H1 (cell line): ENCODE data around the gene GPATCH4. TPM values are rescaled to one million over a fixed set of nuclear protein-coding genes. Genes with fewer than 3 reads are reported as not detected.

ENCODE experiments used
- CTCF ChIA-PET: fragments of 300-600 bp; sonication (Branson Sonifier 250); formaldehyde crosslinking; loops from one replicate; lab custom pipeline; 2021; ENCODE audit not compliant: partially characterized antibody; lab: Charles Lee
- POLR2A ChIA-PET: fragments of 300-600 bp; sonication (Branson Sonifier 250); formaldehyde crosslinking; loops from one replicate; lab custom pipeline; 2021; ENCODE audit warnings: inconsistent platforms; ENCODE audit not compliant: partially characterized antibody; lab: Charles Lee
- DNase-seq, 2 experiments: peaks; one replicate each; pipeline versions ENCODE4 v3.0.0 to v3.0.0-alpha.2; 2010 to 2022; ENCODE audit warnings: low spot score in 2 of 2, low read depth in 1 of 2, mixed read lengths in 1 of 2
- FAIRE-seq: peaks from 2 replicates; lab custom pipeline; 2011; peaks lifted over from hg19 to GRCh38; lab: Jason Lieb, UNC
- H2AFZ ChIP-seq: 2 replicates; pipeline ENCODE4 v1.8.1; 2012; ENCODE audit warnings: low read length, inconsistent platforms
- H2AK5ac ChIP-seq: 2 replicates; pipeline ENCODE4 v1.6.1; 2013; ENCODE audit warnings: low read depth, low read length
- H2BK120ac ChIP-seq: replicated peaks from 2 replicates; pipeline ENCODE3; 2013; ENCODE audit warnings: low read depth, low read length, inconsistent platforms
- H2BK12ac ChIP-seq: 2 replicates; pipeline ENCODE4 v1.6.1; 2013; ENCODE audit warnings: low read depth, low read length
- H2BK15ac ChIP-seq: 2 replicates; pipeline ENCODE4 v1.6.1; 2013; ENCODE audit warnings: low read length
- H2BK20ac ChIP-seq: 2 replicates; pipeline ENCODE4 v1.6.1; 2013; ENCODE audit warnings: low read length
- H2BK5ac ChIP-seq: 2 replicates; pipeline ENCODE4 v1.6.1; 2013; ENCODE audit warnings: low read depth, low read length
- H3K14ac ChIP-seq: 2 replicates; pipeline ENCODE4 v1.6.1; 2013; ENCODE audit warnings: inconsistent platforms; ENCODE audit not compliant: insufficient read length
- H3K18ac ChIP-seq: 2 replicates; pipeline ENCODE4 v1.6.1; 2013; ENCODE audit warnings: low read length; ENCODE audit errors: extremely low read depth
- H3K23ac ChIP-seq: 2 replicates; pipeline ENCODE4 v1.6.1; 2013; ENCODE audit warnings: inconsistent platforms; ENCODE audit not compliant: insufficient read length
- H3K23me2 ChIP-seq: 2 replicates; pipeline ENCODE4 v1.6.1; 2013; ENCODE audit warnings: low read depth, low read length
- H3K27ac ChIP-seq: 2 replicates; pipeline ENCODE4 v1.6.1; 2011; ENCODE audit warnings: low read depth, low read length, inconsistent platforms
- H3K27me3 ChIP-seq, 4 experiments: replicated peaks in 1 of 4; 1 replicate in 1 of 4; 2 replicates in 3 of 4; pipeline versions ENCODE4 v1.6.1 to v1.8.1; 2011 to 2013; ENCODE audit warnings: low read length in 3 of 4, mild to moderate bottlenecking in 3 of 4, inconsistent platforms in 2 of 4, mixed read lengths in 2 of 4, moderate library complexity in 1 of 4; ENCODE audit not compliant: control insufficient read depth in 3 of 4, insufficient read depth in 3 of 4; ENCODE audit errors: extremely low read depth in 1 of 4
- H3K36me3 ChIP-seq, 4 experiments: 2 replicates each; pipeline versions ENCODE4 v1.6.1 to v1.8.1; 2011 to 2013; ENCODE audit warnings: mild to moderate bottlenecking in 4 of 4, low read length in 3 of 4, moderate library complexity in 2 of 4, control low read depth in 1 of 4, inconsistent platforms in 1 of 4; ENCODE audit not compliant: insufficient read depth in 4 of 4, control insufficient read depth in 2 of 4
- H3K4ac ChIP-seq: replicated peaks from 2 replicates; pipeline ENCODE3; 2013; ENCODE audit warnings: low read length, low read depth, mixed read lengths, inconsistent platforms; ENCODE audit not compliant: insufficient read length
- H3K4me1 ChIP-seq, 4 experiments: replicated peaks in 1 of 4; 1 replicate in 1 of 4; 2 replicates in 3 of 4; pipeline versions ENCODE4 v1.6.1 to v1.8.1; 2011 to 2013; ENCODE audit warnings: low read length in 3 of 4, inconsistent platforms in 2 of 4, mixed read lengths in 1 of 4; ENCODE audit not compliant: insufficient read depth in 4 of 4, control insufficient read depth in 3 of 4
- H3K4me2 ChIP-seq, 2 experiments: 2 replicates each; pipeline versions ENCODE4 v1.6.1 to v1.8.1; 2011 to 2013; ENCODE audit warnings: low read depth in 2 of 2, low read length in 2 of 2, control low read depth in 1 of 2, inconsistent platforms in 1 of 2, mild to moderate bottlenecking in 1 of 2; ENCODE audit not compliant: insufficient read depth in 1 of 2
- H3K4me3 ChIP-seq, 4 experiments: fragments of 200-600, 300-600 bp in 1 of 4; sonication (generic), shearing (Covaris generic), sonication (Bioruptor Twin) in 1 of 4; 2 replicates each; pipeline versions ENCODE4 v1.5.1 to v1.8.1; 2011 to 2016; ENCODE audit warnings: low read length in 4 of 4, low read depth in 3 of 4, control low read depth in 2 of 4, inconsistent platforms in 2 of 4, mild to moderate bottlenecking in 2 of 4, mixed read lengths in 1 of 4, moderate library complexity in 1 of 4; ENCODE audit not compliant: insufficient read depth in 2 of 4; ENCODE audit errors: extremely low read depth in 1 of 4
- H3K56ac ChIP-seq: replicated peaks from 2 replicates; pipeline ENCODE3; 2013; ENCODE audit warnings: low read depth, mild to moderate bottlenecking, mixed read lengths, low read length, inconsistent platforms; ENCODE audit not compliant: insufficient read length
- H3K79me1 ChIP-seq: 2 replicates; pipeline ENCODE4 v1.6.1; 2013; ENCODE audit warnings: low read depth, low read length, control low read depth
- H3K79me2 ChIP-seq, 2 experiments: 2 replicates each; pipeline versions ENCODE4 v1.6.1 to v1.8.1; 2012 to 2013; ENCODE audit warnings: low read length in 2 of 2, mild to moderate bottlenecking in 2 of 2, inconsistent platforms in 1 of 2; ENCODE audit not compliant: insufficient read depth in 2 of 2, control insufficient read depth in 1 of 2
- H3K9ac ChIP-seq, 4 experiments: replicated peaks in 1 of 4; 1 replicate in 1 of 4; 2 replicates in 3 of 4; pipeline versions ENCODE4 v1.6.1 to v1.8.1; 2011 to 2013; ENCODE audit warnings: low read depth in 3 of 4, low read length in 3 of 4, control low read depth in 2 of 4, mild to moderate bottlenecking in 2 of 4, moderate library complexity in 2 of 4, inconsistent platforms in 1 of 4; ENCODE audit errors: extremely low read depth in 1 of 4
- H3K9me3 ChIP-seq, 2 experiments: 2 replicates each; pipeline versions ENCODE4 v1.6.1 to v1.8.1; 2012 to 2013; ENCODE audit warnings: mild to moderate bottlenecking in 2 of 2, moderate library complexity in 2 of 2, control low read depth in 1 of 2, inconsistent platforms in 1 of 2, low read depth in 1 of 2, low read length in 1 of 2, mixed read lengths in 1 of 2; ENCODE audit not compliant: insufficient read depth in 2 of 2
- H4K20me1 ChIP-seq, 2 experiments: replicated peaks in 1 of 2; 2 replicates each; pipeline versions ENCODE3 to v1.8.1; 2011 to 2013; ENCODE audit warnings: inconsistent platforms in 2 of 2, low read length in 2 of 2, mild to moderate bottlenecking in 1 of 2; ENCODE audit not compliant: insufficient read depth in 2 of 2, control insufficient read depth in 1 of 2
- H4K5ac ChIP-seq: 2 replicates; pipeline ENCODE4 v1.6.1; 2013; ENCODE audit warnings: low read length, low read depth, mixed read lengths, inconsistent platforms; ENCODE audit not compliant: insufficient read length
- H4K8ac ChIP-seq: 2 replicates; pipeline ENCODE4 v1.8.0; 2013; ENCODE audit warnings: mild to moderate bottlenecking, moderate library complexity, low read length, inconsistent platforms; ENCODE audit not compliant: insufficient read depth; ENCODE audit errors: extremely low read depth
- H4K91ac ChIP-seq: replicated peaks from 2 replicates; pipeline ENCODE3; 2013; ENCODE audit warnings: low read length, mixed read lengths, inconsistent platforms; ENCODE audit not compliant: insufficient read length
- BCL11A ChIP-seq, 2 experiments: IDR thresholded peaks; one replicate each; pipeline ENCODE4 v1.6.1; 2011; ENCODE audit warnings: low read depth in 2 of 2, low read length in 2 of 2, mild to moderate bottlenecking in 2 of 2
- CTBP2 ChIP-seq: IDR thresholded peaks from 2 replicates; pipeline ENCODE4 v1.7.0; 2011; ENCODE audit warnings: borderline replicate concordance, mild to moderate bottlenecking, moderate library complexity, mixed read lengths, low read length; ENCODE audit not compliant: insufficient read depth, insufficient read length
- FOSL1 ChIP-seq: IDR thresholded peaks from 2 replicates; pipeline ENCODE4 v1.6.1; 2011; ENCODE audit warnings: mild to moderate bottlenecking, low read depth, low read length, moderate library complexity; ENCODE audit not compliant: insufficient read depth
- KDM4A ChIP-seq: IDR thresholded peaks from one replicate; pipeline ENCODE4 v1.7.1; 2012; ENCODE audit warnings: low read depth, mild to moderate bottlenecking, moderate library complexity, low read length, inconsistent platforms; ENCODE audit not compliant: severe bottlenecking
- NANOG ChIP-seq: IDR thresholded peaks from 2 replicates; pipeline ENCODE4 v1.6.1; 2011; ENCODE audit warnings: low read length, low read depth, mild to moderate bottlenecking, inconsistent platforms; ENCODE audit not compliant: insufficient read depth, poor library complexity, severe bottlenecking
- SIX5 ChIP-seq: IDR thresholded peaks from 2 replicates; pipeline ENCODE4 v1.6.1; 2011; ENCODE audit warnings: mild to moderate bottlenecking, low read depth, low read length
- SP1 ChIP-seq: IDR thresholded peaks from 2 replicates; pipeline ENCODE4 v1.6.1; 2011; ENCODE audit warnings: low read depth, low read length
- SP2 ChIP-seq: IDR thresholded peaks from 2 replicates; pipeline ENCODE4 v1.6.1; 2012; ENCODE audit warnings: mild to moderate bottlenecking, low read length, inconsistent platforms
- TAF1 ChIP-seq: IDR thresholded peaks from 2 replicates; pipeline ENCODE4 v1.6.1; 2011; ENCODE audit warnings: mild to moderate bottlenecking, low read depth, low read length
- TBP ChIP-seq: IDR thresholded peaks from 2 replicates; pipeline ENCODE4 v1.6.1; 2011; ENCODE audit warnings: low read depth, low read length, improper control_type of control experiment
- WGBS, 2 experiments: shearing (Covaris generic) in 1 of 2; methylation state at CpG; one replicate each; pipeline versions ENCODE4 v1.1.6 to v1.1.7; 2013 to 2015; ENCODE audit warnings: low lambda C conversion rate in 2 of 2, mixed read lengths in 2 of 2, inconsistent platforms in 1 of 2, low coverage in 1 of 2, missing lambda C conversion rate in 1 of 2; ENCODE audit not compliant: insufficient replicate concordance in 2 of 2, insufficient coverage in 1 of 2, insufficient read length in 1 of 2; ENCODE audit errors: extremely low coverage in 1 of 2, missing lambda C conversion rate in 1 of 2; 5-methylcytosine and 5-hydroxymethylcytosine counted together
- polyA plus RNA-seq, 7 experiments: library from polyadenylated mRNA; depleted of rRNA in 3 of 7; stranded (reverse) in 5 of 7; unstranded in 2 of 7; fragments of >200 nt in 5 of 7; fragments of 200-250 nt in 2 of 7; gene quantifications; 1 replicate in 5 of 7; 2 replicates in 1 of 7; 4 replicates in 1 of 7; pipeline versions ENCODE4 v1.2.1 to v1.2.3, GENCODE V29; 2011 to 2013; ENCODE audit warnings: missing spikeins in 2 of 7, mixed read lengths in 2 of 7
- total RNA-seq: library from RNA; stranded (reverse); fragmentation: NEBNext Ultra II Directional; extraction: Animal tissue kit (Norgen Biotek cat#: 25700); gene quantifications from 2 replicates; pipeline ENCODE4 v1.2.1, GENCODE V29; 2021
- TF ChIP-seq, protein P1 (sequence below): IDR thresholded peaks from 2 replicates; pipeline ENCODE4 v1.6.1; 2012; ENCODE audit warnings: low read length, inconsistent platforms

Gene GPATCH4
- total and polyA plus RNA-seq, 2 of the 8 experiments (the other 6 are each of a cell fraction or from before 2014, with no cell fraction given) = 20.5 to 47.9 TPM

DNA sequence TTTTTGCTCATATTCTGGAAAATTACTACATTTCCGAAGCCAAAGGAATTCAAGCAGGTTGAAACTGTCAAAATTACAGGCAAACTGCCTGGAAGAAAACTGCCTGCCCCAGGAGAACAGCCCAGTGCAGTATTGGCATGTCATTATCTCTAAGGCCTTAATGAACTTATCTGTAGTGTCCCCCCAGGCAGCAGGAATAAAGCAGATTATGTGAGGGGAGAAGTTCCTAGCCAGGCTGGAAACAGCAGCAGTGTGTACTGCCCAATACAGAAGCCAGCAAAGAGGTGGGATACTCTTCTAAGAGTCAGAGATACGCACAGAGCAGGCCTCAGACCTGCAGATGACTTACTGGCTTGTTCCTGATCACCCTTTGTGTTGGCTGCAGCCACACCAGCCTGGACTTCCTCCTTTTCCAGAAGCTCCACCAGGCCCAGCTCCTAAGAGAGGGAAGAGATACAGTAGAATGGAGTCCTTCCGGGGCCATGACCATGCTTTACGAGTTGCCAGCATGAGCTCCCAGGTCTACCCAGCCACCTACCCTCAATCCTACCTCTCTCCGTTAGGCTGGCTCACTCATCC is 40.6 kb downstream of the GPATCH4 start:
- peaks cover 13 to 28% (median 24%) of the 10 kb centered on the region in 4 experiments; a peak in 7 of 8 replicates for H3K36me3 ChIP-seq
- H3K14ac ChIP-seq = no peak overlapping the region
- DNase-seq (no peak), FAIRE-seq (no peak)
- ChIA-PET CTCF (interaction anchor here (0.6 to 2.0 kb wide), 3 partner anchors 11 to 59 kb away, joined by 3 to 7 read pairs (median 4); no protein-coding TSS in a partner anchor), POLR2A (interaction anchor here (1.5 to 1.8 kb wide), 2 partner anchors 11 to 23 kb away, joined by 3 to 4 read pairs; no protein-coding TSS in a partner anchor)
- H3K4ac ChIP-seq = no peak overlapping the region
- 70% methylated on average over 5 of the region's 5 CpGs; no CpG with 5 or more reads in 1 of the 2 experiments for WGBS, 2 experiments
- no peaks in the 10 kb centered on the region for H3K9me3 ChIP-seq
- H2BK5ac ChIP-seq = no peak overlapping the region
- H3K9ac ChIP-seq = no peak overlapping the region
- no peak overlapping the region for H3K18ac ChIP-seq
- H3K4me1 ChIP-seq = no peaks in the 10 kb centered on the region
- no peak overlapping the region for H3K56ac ChIP-seq
- H2BK120ac ChIP-seq = no peak overlapping the region
- H4K8ac ChIP-seq = no peak overlapping the region
- H3K27ac ChIP-seq = no peak overlapping the region
- H2BK20ac ChIP-seq = no peak overlapping the region
- no peak overlapping the region for H3K4me2 ChIP-seq
- TF ChIP-seq SIX5 (no peak), SP1 (no peak), TBP (no peak), NANOG (no peak), KDM4A (no peak), FOSL1 (no peak), TAF1 (no peak), SP2 (no peak), BCL11A (IDR thresholded peaks at IDR 0.05; ENCODE audit: low read depth in 2 of 2, low read length in 2 of 2) (no peak), CTBP2 (no peak)
- TF ChIP-seq, protein P1, sequence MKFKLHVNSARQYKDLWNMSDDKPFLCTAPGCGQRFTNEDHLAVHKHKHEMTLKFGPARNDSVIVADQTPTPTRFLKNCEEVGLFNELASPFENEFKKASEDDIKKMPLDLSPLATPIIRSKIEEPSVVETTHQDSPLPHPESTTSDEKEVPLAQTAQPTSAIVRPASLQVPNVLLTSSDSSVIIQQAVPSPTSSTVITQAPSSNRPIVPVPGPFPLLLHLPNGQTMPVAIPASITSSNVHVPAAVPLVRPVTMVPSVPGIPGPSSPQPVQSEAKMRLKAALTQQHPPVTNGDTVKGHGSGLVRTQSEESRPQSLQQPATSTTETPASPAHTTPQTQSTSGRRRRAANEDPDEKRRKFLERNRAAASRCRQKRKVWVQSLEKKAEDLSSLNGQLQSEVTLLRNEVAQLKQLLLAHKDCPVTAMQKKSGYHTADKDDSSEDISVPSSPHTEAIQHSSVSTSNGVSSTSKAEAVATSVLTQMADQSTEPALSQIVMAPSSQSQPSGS = no peak
- H4K91ac ChIP-seq = no peak overlapping the region
- no peak overlapping the region for H3K23ac ChIP-seq
- H3K23me2 ChIP-seq = no peaks in the 10 kb centered on the region
- no peak overlapping the region for H4K5ac ChIP-seq
- H3K79me1 ChIP-seq = no peaks in the 10 kb centered on the region
- H2AK5ac ChIP-seq = no peak overlapping the region
- H3K4me3 ChIP-seq = no peak overlapping the region
- H4K20me1 ChIP-seq = peaks cover 0 to 3% of the 10 kb centered on the region in 2 experiments
- H2BK12ac ChIP-seq = no peak overlapping the region
- H2AFZ ChIP-seq = no peak overlapping the region
- H3K27me3 ChIP-seq = no peaks in the 10 kb centered on the region
- no peaks in the 10 kb centered on the region for H3K79me2 ChIP-seq
- H2BK15ac ChIP-seq = no peak overlapping the region
